GM21515 (cell line): Measurements from ENCODE around the gene CAPN2.

Source experiments
- ATAC-seq: cut with Tn5 transposase; IDR thresholded peaks from one replicate; pipeline ENCODE4 v1.9.1; 2021; ENCODE audit not compliant: unreplicated experiment

The CAPN2 gene

GRCh38 chr1:223758734-223759133, 46.4 kb downstream of the CAPN2 start:
- ATAC-seq: no peak

GRCh38 chr1:223759273-223759672, 46.9 kb downstream of the CAPN2 start:
- ATAC-seq: no peak

- no peak for ATAC-seq
These were observed 48.5 kb downstream of the CAPN2 start for GRCh38 chr1:223760833-223761232.

GRCh38 chr1:223761411-223761810, 49.1 kb downstream of the CAPN2 start:
- ATAC-seq: no peak

- ATAC-seq: no peak
These were observed 50.9 kb downstream of the CAPN2 start for GRCh38 chr1:223763251-223763650.

GRCh38 chr1:223763881-223764280, 51.5 kb downstream of the CAPN2 start:
- no peak for ATAC-seq

- ATAC-seq: no peak
These were observed 52.8 kb downstream of the CAPN2 start for GRCh38 chr1:223765036-223765718.

- no peak for ATAC-seq
These were observed 53.5 kb downstream of the CAPN2 start for GRCh38 chr1:223765719-223766340.

- ATAC-seq: no peak
These were observed 58.4 kb downstream of the CAPN2 start for GRCh38 chr1:223770621-223771315.

GRCh38 chr1:223771469-223771813, 59.1 kb downstream of the CAPN2 start:
- ATAC-seq: no peak

GRCh38 chr1:223771814-223772770, 59.8 kb downstream of the CAPN2 start:
- no peak for ATAC-seq

- ATAC-seq: no peak
These were observed 60.4 kb downstream of the CAPN2 start for GRCh38 chr1:223772771-223773160.

- no peak for ATAC-seq
These were observed 61.9 kb downstream of the CAPN2 start for GRCh38 chr1:223774134-223774814.

- ATAC-seq: no peak
These were observed 62.7 kb downstream of the CAPN2 start for GRCh38 chr1:223775054-223775453.

- ATAC-seq: no peak
These were observed 63.4 kb downstream of the CAPN2 start for GRCh38 chr1:223775711-223776074.

- ATAC-seq: no peak
These were observed 63.9 kb downstream of the CAPN2 start for GRCh38 chr1:223776075-223776814.

GRCh38 chr1:223776826-223777454, 64.6 kb downstream of the CAPN2 start:
- no peak for ATAC-seq

- no peak for ATAC-seq
These were observed 68.0 kb downstream of the CAPN2 start for GRCh38 chr1:223780318-223780717.

GRCh38 chr1:223780949-223781348, 68.6 kb downstream of the CAPN2 start:
- no peak for ATAC-seq

GRCh38 chr1:223783676-223784075, 71.3 kb downstream of the CAPN2 start:
- ATAC-seq: no peak
